ENCODE data around the gene YWHAE.
"Not testable (repeated sequence)": the region's sequence is repeated elsewhere in the genome, so short reads cannot be mapped to it uniquely, and the experiment has no call there.

Gene YWHAE

GRCh38 chr17:1365445-1366039 is 34.5 kb downstream of the YWHAE start:
- DNase-seq (ENCODE audit: low spot score) = peak; percentile 65
- in situ Hi-C loops (cut with MboI; ENCODE audit: low pct_unique_long_range_greater_than_20kb, low sequenced_read_pairs, unreplicated experiment) = no loop called here
- peak; percentile 72 for TF ChIP-seq CTCF (IDR thresholded peaks at IDR 0.05; ENCODE audit: extremely low read depth, insufficient read depth, missing control alignments)

- no peak for DNase-seq (ENCODE audit: low spot score)
- in situ Hi-C loops (cut with MboI; ENCODE audit: low pct_unique_long_range_greater_than_20kb, low sequenced_read_pairs, unreplicated experiment) = no loop called here
- no peak for TF ChIP-seq CTCF (IDR thresholded peaks at IDR 0.05; ENCODE audit: extremely low read depth, insufficient read depth, missing control alignments)
These were observed 37.1 kb downstream of the YWHAE start for GRCh38 chr17:1362964-1363363.

- in situ Hi-C loops (cut with MboI; ENCODE audit: low pct_unique_long_range_greater_than_20kb, low sequenced_read_pairs, unreplicated experiment) = no loop called here
- no peak for DNase-seq (ENCODE audit: low spot score)
- no peak for TF ChIP-seq CTCF (IDR thresholded peaks at IDR 0.05; ENCODE audit: extremely low read depth, insufficient read depth, missing control alignments)
These were observed 37.8 kb downstream of the YWHAE start for GRCh38 chr17:1362065-1362848.

GRCh38 chr17:1360975-1361374 is 39.0 kb downstream of the YWHAE start:
- in situ Hi-C loops (cut with MboI; ENCODE audit: low pct_unique_long_range_greater_than_20kb, low sequenced_read_pairs, unreplicated experiment) = no loop called here
- no peak for DNase-seq (ENCODE audit: low spot score)
- TF ChIP-seq CTCF (IDR thresholded peaks at IDR 0.05; ENCODE audit: extremely low read depth, insufficient read depth, missing control alignments) = no peak

- in situ Hi-C loops (cut with MboI; ENCODE audit: low pct_unique_long_range_greater_than_20kb, low sequenced_read_pairs, unreplicated experiment); DNase-seq (ENCODE audit: low spot score): not testable (repeated sequence)
These were observed 39.7 kb downstream of the YWHAE start for GRCh38 chr17:1360315-1360714.

- TF ChIP-seq CTCF (IDR thresholded peaks at IDR 0.05; ENCODE audit: extremely low read depth, insufficient read depth, missing control alignments) = no peak
- in situ Hi-C loops (cut with MboI; ENCODE audit: low pct_unique_long_range_greater_than_20kb, low sequenced_read_pairs, unreplicated experiment) = no loop called here
- no peak for DNase-seq (ENCODE audit: low spot score)
These were observed 46.0 kb downstream of the YWHAE start for GRCh38 chr17:1354030-1354429.

- DNase-seq (ENCODE audit: low spot score); in situ Hi-C loops (cut with MboI; ENCODE audit: low pct_unique_long_range_greater_than_20kb, low sequenced_read_pairs, unreplicated experiment): not testable (repeated sequence)
These were observed 47.5 kb downstream of the YWHAE start for GRCh38 chr17:1352530-1352929.
